ENCODE data around the gene BLM. TPM values are rescaled to one million over a fixed set of nuclear protein-coding genes. Genes with fewer than 3 reads are reported as not detected.

The BLM gene
- total and polyA plus RNA-seq, 2 of the 8 experiments (the other 6 are each of a cell fraction or from before 2014, with no cell fraction given): 15.2 to 46.7 TPM

DNA sequence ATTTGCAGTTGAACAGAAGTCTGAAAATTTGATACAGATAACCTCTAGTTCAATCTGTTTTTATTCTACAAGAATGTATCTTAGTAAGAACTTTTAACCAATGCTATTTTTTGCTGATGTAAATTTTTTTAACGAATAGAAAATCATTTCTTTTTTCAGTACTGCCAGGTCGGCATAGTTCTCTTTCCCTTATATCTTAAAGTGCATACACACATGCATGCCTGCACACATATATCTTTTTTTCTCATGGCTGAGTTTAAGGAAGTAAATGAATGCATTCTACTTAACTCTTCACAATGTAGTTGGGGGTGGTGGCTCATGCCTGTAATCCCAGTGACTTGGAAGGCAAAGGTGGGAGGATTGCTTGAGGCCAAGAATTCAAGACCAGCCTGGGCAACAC, 48.4 kb downstream of the BLM start (continued):
- TF ChIP-seq HDAC2 (IDR thresholded peaks at IDR 0.05; ENCODE audit: borderline replicate concordance in 1 of 2, low read depth in 2 of 2, low read length in 2 of 2) (no peak), CBX5 (IDR thresholded peaks at IDR 0.05; ENCODE audit: low read depth, low read length) (no peak), JUN (IDR thresholded peaks at IDR 0.05; ENCODE audit: low read depth, low read length) (no peak), KDM4A (IDR thresholded peaks at IDR 0.05; ENCODE audit: low read depth, low read length, severe bottlenecking) (no peak), POLR2AphosphoS5 (IDR thresholded peaks at IDR 0.05; ENCODE audit: low read depth, low read length) (no peak), PHF8 (conservative IDR thresholded peaks at IDR 0.05; ENCODE audit: low read depth, low read length) (no peak), CREB1 (IDR thresholded peaks at IDR 0.05) (no peak), ASH2L (IDR thresholded peaks at IDR 0.05; ENCODE audit: low read length) (no peak), ZNF274 (IDR thresholded peaks at IDR 0.05; ENCODE audit: borderline replicate concordance, extremely low read depth, low read length) (no peak), RFX5 (IDR thresholded peaks at IDR 0.05; ENCODE audit: borderline replicate concordance, low read depth, low read length) (no peak)

Measured in H1 (cell line).